Fibroblast of the aortic adventitia (primary cell): ENCODE data around the gene WBP1L. TPM values are rescaled to one million over a fixed set of nuclear protein-coding genes. Genes with fewer than 3 reads are reported as not detected.

Source experiments
- DNase-seq: peaks from one replicate; pipeline ENCODE4 v3.0.0-alpha.2; 2010; ENCODE audit warnings: low read depth
- H3K4me3 ChIP-seq: 2 replicates; pipeline ENCODE4 v1.5.1; 2011; ENCODE audit warnings: low read depth, mild to moderate bottlenecking, control low read depth, low read length, moderate library complexity
- total RNA-seq: library from RNA; depleted of rRNA; stranded (reverse); fragments of >200 nt; gene quantifications from 2 replicates; pipeline ENCODE4 v1.2.3, GENCODE V29; 2012; ENCODE audit warnings: low replicate concordance
- TF ChIP-seq, protein P1 (sequence below): IDR thresholded peaks from 2 replicates; pipeline ENCODE4 v1.5.1; 2011; ENCODE audit warnings: mild to moderate bottlenecking, low read length, control low read depth, inconsistent platforms; ENCODE audit not compliant: insufficient read depth

The WBP1L gene
- total RNA-seq, 1 donor: 76.1 TPM

DNA sequence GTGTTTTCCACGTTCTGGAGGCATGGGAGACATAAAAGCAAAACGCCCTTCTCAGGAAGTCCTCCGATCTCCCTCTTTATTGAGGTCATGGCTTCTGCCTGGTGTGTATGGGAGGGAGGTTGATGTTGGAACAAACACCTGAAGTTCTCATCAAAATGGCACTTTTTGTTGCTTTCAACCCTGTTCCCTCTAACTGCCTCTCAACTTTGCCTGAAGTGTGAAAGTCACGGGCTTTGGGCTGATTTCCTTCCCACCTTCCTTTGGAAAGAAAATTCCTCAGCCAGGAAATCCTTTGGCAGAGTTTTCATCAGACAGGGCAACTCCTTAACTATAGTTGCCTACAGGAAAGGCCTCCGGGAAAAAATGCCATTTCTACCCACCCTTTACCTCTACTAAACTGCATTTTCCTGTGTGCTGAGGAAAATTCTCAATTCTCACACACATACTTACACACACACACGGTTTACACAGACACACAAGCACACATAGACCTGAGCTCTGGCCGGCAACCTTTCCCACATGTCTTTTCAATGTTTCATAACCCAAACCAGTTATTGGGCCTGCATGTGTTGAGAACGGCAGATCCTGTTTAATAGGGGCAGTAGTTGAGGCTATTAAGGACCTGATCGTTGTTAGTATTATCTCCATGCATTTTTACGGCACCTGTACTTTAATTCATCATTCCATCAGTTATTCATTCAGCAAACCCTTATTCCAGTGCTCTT lies 57.0 kb downstream of the WBP1L start:
- no peak overlapping the region for H3K4me3 ChIP-seq
- TF ChIP-seq, protein P1, sequence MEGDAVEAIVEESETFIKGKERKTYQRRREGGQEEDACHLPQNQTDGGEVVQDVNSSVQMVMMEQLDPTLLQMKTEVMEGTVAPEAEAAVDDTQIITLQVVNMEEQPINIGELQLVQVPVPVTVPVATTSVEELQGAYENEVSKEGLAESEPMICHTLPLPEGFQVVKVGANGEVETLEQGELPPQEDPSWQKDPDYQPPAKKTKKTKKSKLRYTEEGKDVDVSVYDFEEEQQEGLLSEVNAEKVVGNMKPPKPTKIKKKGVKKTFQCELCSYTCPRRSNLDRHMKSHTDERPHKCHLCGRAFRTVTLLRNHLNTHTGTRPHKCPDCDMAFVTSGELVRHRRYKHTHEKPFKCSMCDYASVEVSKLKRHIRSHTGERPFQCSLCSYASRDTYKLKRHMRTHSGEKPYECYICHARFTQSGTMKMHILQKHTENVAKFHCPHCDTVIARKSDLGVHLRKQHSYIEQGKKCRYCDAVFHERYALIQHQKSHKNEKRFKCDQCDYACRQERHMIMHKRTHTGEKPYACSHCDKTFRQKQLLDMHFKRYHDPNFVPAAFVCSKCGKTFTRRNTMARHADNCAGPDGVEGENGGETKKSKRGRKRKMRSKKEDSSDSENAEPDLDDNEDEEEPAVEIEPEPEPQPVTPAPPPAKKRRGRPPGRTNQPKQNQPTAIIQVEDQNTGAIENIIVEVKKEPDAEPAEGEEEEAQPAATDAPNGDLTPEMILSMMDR: no peak
- DNase-seq: peak; percentile 25

GRCh38 chr10:102801496-102801895 lies 57.7 kb downstream of the WBP1L start:
- DNase-seq: peak; percentile 71
- H3K4me3 ChIP-seq: no peak overlapping the region
- TF ChIP-seq, protein P1: no peak

DNA sequence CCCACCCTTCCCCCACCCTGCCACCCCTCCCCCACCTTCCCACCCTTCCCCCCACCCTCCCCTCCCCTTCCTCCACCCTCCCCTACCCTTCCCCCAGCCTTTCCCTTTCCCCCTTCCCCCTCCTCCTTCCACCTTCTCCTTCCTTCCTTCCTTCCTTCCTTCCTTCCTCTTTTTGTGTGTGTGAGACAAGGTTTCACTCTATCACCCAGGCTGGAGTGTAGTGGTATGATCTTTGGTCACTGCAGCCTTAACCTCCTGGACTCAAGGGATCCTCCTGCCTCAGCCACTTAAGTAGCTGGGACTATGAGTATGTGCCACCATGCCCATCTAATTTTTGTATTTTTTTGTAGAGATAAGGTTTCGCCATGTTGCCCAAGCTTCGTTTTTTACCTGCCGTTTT lies 58.2 kb downstream of the WBP1L start:
- no peak overlapping the region for H3K4me3 ChIP-seq
- no peak for DNase-seq
- TF ChIP-seq, protein P1: no peak

- TF ChIP-seq, protein P1: no peak
- peak; percentile 98 for DNase-seq
These were observed 59.3 kb downstream of the WBP1L start for GRCh38 chr10:102802920-102803534.

DNA sequence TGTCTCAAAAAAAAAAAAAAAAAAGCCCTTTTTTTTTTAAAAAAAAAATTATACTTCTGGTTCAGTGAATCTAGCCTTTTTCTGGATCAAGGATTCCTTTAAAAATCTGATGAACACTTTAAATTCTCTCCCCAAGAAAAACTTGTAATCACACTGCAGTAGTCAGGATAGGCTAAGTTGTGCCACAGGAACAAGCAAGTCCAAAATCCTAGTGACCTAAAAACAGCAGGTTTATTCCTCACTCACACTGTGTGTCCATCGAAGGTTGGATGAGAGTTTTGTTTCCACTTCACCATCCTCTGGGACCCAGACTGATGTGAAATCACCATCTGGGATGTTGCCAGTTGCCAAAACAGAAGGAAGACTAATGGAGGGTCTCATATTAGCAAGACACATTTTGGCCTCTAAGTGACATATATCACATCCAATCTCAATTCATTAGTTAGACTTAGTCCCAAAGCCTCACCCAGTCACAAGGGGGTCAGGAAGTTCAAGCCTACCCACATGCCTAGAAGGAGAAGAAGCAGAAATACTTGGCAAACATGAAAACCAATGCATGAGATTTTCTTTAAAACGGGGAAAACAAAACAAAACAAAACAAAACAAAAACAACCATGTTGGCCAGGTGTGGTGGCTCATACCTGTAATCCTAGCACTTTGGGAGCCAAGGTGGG lies 60.8 kb downstream of the WBP1L start:
- no peak for DNase-seq
- TF ChIP-seq, protein P1: no peak
- H3K4me3 ChIP-seq: no peak overlapping the region

More at GRCh38 chr10:102802920-102803534, 59.3 kb downstream of the WBP1L start:
- H3K4me3 ChIP-seq: no peak overlapping the region

GRCh38 chr10:102808380-102808779 lies 64.6 kb downstream of the WBP1L start:
- no peak overlapping the region for H3K4me3 ChIP-seq
- no peak for DNase-seq

More at GRCh38 chr10:102808380-102808779, 64.6 kb downstream of the WBP1L start:
- TF ChIP-seq, protein P1: no peak
